Measurements from ENCODE around the gene VSIG8.

DNA sequence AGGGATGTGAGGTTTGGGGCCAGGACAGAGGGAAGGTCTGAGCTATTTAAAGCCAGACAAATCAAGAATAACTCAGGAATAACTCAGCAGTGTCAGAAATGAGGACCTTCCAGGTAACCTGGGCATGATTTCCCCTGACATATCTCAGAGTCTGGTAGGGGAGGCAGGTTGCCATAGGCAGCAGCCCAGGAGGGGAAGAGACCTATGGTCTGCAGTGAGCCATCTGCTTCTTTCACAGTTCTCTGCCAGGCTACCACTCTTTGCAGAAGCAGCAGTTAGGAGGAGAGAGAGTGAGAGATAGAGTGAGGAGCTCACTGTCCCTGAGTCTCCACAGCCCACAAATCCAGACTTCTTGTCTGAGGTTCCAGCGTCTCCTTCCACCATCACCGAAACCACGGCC lies 6.3 kb upstream of the VSIG8 start:
- TF ChIP-seq YY1 (IDR thresholded peaks at IDR 0.05; ENCODE audit: insufficient read depth, insufficient read length): no peak
- TF ChIP-seq SUZ12 (IDR thresholded peaks at IDR 0.05; ENCODE audit: extremely low read depth, insufficient read depth, insufficient read length): no peak
- TF ChIP-seq ZNF274 (IDR thresholded peaks at IDR 0.05; ENCODE audit: low read depth, low read length): no peak
